Left lung (tissue), 10 donors: ENCODE results near the gene CYB5D1. TPM values are rescaled to one million over a fixed set of nuclear protein-coding genes. Genes with fewer than 3 reads are reported as not detected.

ENCODE experiments used
- ATAC-seq: fragments of 200-7000 bp; cut with Tn5 transposase; one replicate; pipeline ENCODE4 v1.9.1; 2020; ENCODE audit warnings: moderate library complexity
- DNase-seq, 4 donors: peaks; one replicate each; pipeline ENCODE4 v3.0.0-alpha.2; 2013 to 2020
- H3K27ac ChIP-seq, 2 donors: fragments of 200-600 bp; sonication (generic) in 1 of 2; one replicate each; pipeline versions ENCODE4 v1.5.0 to v1.8.0; 2020 to 2021
- H3K27me3 ChIP-seq, 2 donors: fragments of 200-600 bp; sonication (generic) in 1 of 2; one replicate each; pipeline versions ENCODE4 v1.5.0 to v1.8.0; 2020 to 2021
- H3K36me3 ChIP-seq, 2 donors: fragments of 200-600 bp; sonication (generic) in 1 of 2; one replicate each; pipeline versions ENCODE4 v1.5.0 to v1.8.0; 2020 to 2021
- H3K4me1 ChIP-seq, 2 donors: fragments of 200-600 bp; one replicate each; pipeline ENCODE4 v1.8.0; 2021
- H3K4me3 ChIP-seq, 2 donors: fragments of 200-600 bp; sonication (generic) in 1 of 2; one replicate each; pipeline versions ENCODE4 v1.5.0 to v1.8.0; 2020 to 2021; ENCODE audit warnings: mild to moderate bottlenecking in 1 of 2
- H3K9me3 ChIP-seq, 2 donors: fragments of 200-600 bp; sonication (generic) in 1 of 2; one replicate each; pipeline versions ENCODE4 v1.5.0 to v1.8.0; 2020 to 2021
- CTCF ChIP-seq, 2 donors: fragments of 200-600 bp; sonication (generic) in 1 of 2; IDR thresholded peaks; one replicate each; pipeline versions ENCODE4 v1.5.0 to v1.8.0; 2021; ENCODE audit warnings: antibody characterized with exemption in 2 of 2
- intact Hi-C, 2 donors: fragments of 100-400 bp; cut with DNase I; formaldehyde crosslinking; loops; one replicate each; pipeline versions ENCODE4 v1.11.2 to v1.14.2; 2022
- polyA plus RNA-seq, 6 donors: library from polyadenylated mRNA; unstranded; fragments of 120-200 nt; gene quantifications; one replicate each; pipeline ENCODE4 v1.2.1, GENCODE V29; 2013; ENCODE audit not compliant: insufficient read length in 6 of 6
- total RNA-seq, 2 donors: library from RNA; stranded (reverse); fragmentation: NEBNext Ultra II Directional; extraction: Animal tissue kit (Norgen Biotek cat#: 25700); gene quantifications; one replicate each; pipeline ENCODE4 v1.2.1, GENCODE V29; 2021
- donor health status: DM: no; HTN: yes; CAD: no.
- donor health status: DM: no; HTN: no; CAD: no.

CYB5D1 gene
- total and polyA plus RNA-seq, 8 donors, result 9.8 to 25.8 (median 19.2) TPM

DNA sequence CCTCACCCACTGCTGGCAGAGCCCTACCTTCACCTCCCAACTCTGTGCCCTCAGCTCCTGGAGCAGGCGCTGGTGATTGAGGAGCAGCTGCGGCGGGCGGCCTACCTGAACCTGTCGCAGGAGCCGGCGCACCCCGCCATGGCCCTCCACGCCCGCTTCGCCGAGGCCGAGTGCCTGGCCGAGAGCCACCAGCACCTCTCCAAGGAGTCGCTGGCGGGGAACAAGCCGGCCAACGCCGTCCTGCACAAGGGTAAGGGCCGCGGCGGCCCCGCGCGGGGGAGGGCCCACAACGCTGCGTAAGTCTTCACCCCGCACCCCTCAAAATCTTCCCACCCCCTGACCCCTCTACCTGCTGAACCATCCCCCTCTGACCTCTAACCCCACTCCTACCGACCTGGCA lies 51.3 kb downstream of the CYB5D1 start:
- intact Hi-C loops, result no loop called here
- Histone ChIP-seq H3K4me1 (peaks cover 0 to under 1% of the 10 kb centered on the region in 2 donors), H3K27ac (no peak overlapping the region), H3K4me3 (no peak overlapping the region), H3K9me3 (no peaks in the 10 kb centered on the region), H3K27me3 (no peaks in the 10 kb centered on the region), H3K36me3 (peaks cover 0 to 84% of the 10 kb centered on the region in 2 donors)
- TF ChIP-seq CTCF (IDR thresholded peaks at IDR 0.05), result no peak
- peak in 1 of 4 donors; percentile 80 for DNase-seq
- ATAC-seq, result no peak

- H3K4me1 ChIP-seq, result peaks cover 10 to 13% of the 10 kb centered on the region in 2 donors
- intact Hi-C loops, result no loop called here
- no peak overlapping the region for H3K27ac ChIP-seq
- H3K4me3 ChIP-seq, result no peak overlapping the region
- no peaks in the 10 kb centered on the region for H3K9me3 ChIP-seq
- no peak for DNase-seq
- no peak for ATAC-seq
- H3K27me3 ChIP-seq, result no peaks in the 10 kb centered on the region
- no peak for TF ChIP-seq CTCF (IDR thresholded peaks at IDR 0.05)
- H3K36me3 ChIP-seq, result peaks cover 0 to 72% of the 10 kb centered on the region in 2 donors
Observed at GRCh38 chr17:7910281-7910680, 52.5 kb downstream of the CYB5D1 start.

- H3K4me3 ChIP-seq, result no peak overlapping the region
- H3K9me3 ChIP-seq, result no peaks in the 10 kb centered on the region
- intact Hi-C loops, result no loop called here
- ATAC-seq (no peak), DNase-seq (no peak)
- H3K27me3 ChIP-seq, result no peaks in the 10 kb centered on the region
- peaks cover 0 to 68% of the 10 kb centered on the region in 2 donors for H3K36me3 ChIP-seq
- H3K4me1 ChIP-seq, result peaks cover 12 to 15% of the 10 kb centered on the region in 2 donors
- no peak overlapping the region for H3K27ac ChIP-seq
- no peak for TF ChIP-seq CTCF (IDR thresholded peaks at IDR 0.05)
Observed at GRCh38 chr17:7910711-7911110, 52.9 kb downstream of the CYB5D1 start.

DNA sequence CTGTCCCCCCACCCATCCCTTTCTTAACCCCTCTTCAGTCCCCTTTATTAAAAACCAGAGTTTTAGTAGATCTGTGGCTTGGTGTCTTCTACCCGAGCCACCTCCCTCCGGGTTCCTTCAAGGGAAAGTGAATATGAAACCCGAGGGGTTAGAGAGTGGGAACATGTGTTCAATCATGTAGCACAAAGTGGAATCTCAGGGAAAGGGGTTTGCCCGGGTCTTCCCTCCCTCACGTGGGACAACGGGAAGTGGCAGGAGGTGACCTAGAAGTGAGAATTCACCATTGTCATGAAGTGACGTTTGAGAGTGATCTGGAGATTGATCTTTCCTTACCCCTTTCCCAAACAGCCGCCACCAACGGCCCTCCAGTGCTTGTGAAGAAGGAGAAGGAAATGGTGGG lies 53.3 kb downstream of the CYB5D1 start:
- Histone ChIP-seq H3K4me1 (peaks cover 12 to 17% of the 10 kb centered on the region in 2 donors), H3K27me3 (no peaks in the 10 kb centered on the region), H3K27ac (no peak overlapping the region), H3K4me3 (no peak overlapping the region), H3K9me3 (no peaks in the 10 kb centered on the region), H3K36me3 (peaks cover 0 to 64% of the 10 kb centered on the region in 2 donors)
- ATAC-seq, result no peak
- no peak for DNase-seq
- intact Hi-C loops, result no loop called here
- TF ChIP-seq CTCF (IDR thresholded peaks at IDR 0.05), result no peak

Other genes with a start within 250 kb of the CYB5D1 start
- 10 to 100 TPM; 30.6 to 34.6 TPM for gene FXR2, start 243.1 kb upstream of the CYB5D1 start, total RNA-seq
- 10 to 100 TPM; 35.9 to 47.5 (median 40.5) TPM for gene FXR2, start 243.1 kb upstream of the CYB5D1 start, polyA plus RNA-seq
- gene SAT2, start 230.2 kb upstream of the CYB5D1 start, total RNA-seq, result 10 to 100 TPM; 59.8 to 77.3 TPM
- gene SAT2, start 230.2 kb upstream of the CYB5D1 start, polyA plus RNA-seq, result 10 to 100 TPM; 78.2 to 95.9 (median 87.2) TPM
- under 1 TPM in 1 of 2 donors, not detected in 1; 0.50 TPM for gene SHBG, start 227.9 kb upstream of the CYB5D1 start, total RNA-seq
- gene SHBG, start 227.9 kb upstream of the CYB5D1 start, polyA plus RNA-seq, result 1 to 10 TPM in 5 of 6 donors, under 1 TPM in 1; 0.72 to 2.2 (median 1.3) TPM
- gene ATP1B2, start 207.1 kb upstream of the CYB5D1 start, total RNA-seq, result 1 to 10 TPM in 1 of 2 donors, under 1 TPM in 1; 0.68 to 2.4 TPM
- gene ATP1B2, start 207.1 kb upstream of the CYB5D1 start, polyA plus RNA-seq, result 10 to 100 TPM; 23.2 to 31.3 (median 28.7) TPM
- 10 to 100 TPM; 50.9 to 54.3 TPM for gene TP53, start 170.5 kb upstream of the CYB5D1 start, total RNA-seq
- 10 to 100 TPM; 77.9 to 90.4 (median 82.3) TPM for gene TP53, start 170.5 kb upstream of the CYB5D1 start, polyA plus RNA-seq
- gene WRAP53, start 169.5 kb upstream of the CYB5D1 start, total RNA-seq, result 10 to 100 TPM in 1 of 2 donors, 1 to 10 TPM in 1; 9.4 to 10.6 TPM
- gene WRAP53, start 169.5 kb upstream of the CYB5D1 start, polyA plus RNA-seq, result 10 to 100 TPM; 13.3 to 16.0 (median 14.0) TPM
- 1 to 10 TPM; 1.2 to 3.1 TPM for gene EFNB3, start 152.8 kb upstream of the CYB5D1 start, total RNA-seq
- 10 to 100 TPM; 23.4 to 34.1 (median 32.1) TPM for gene EFNB3, start 152.8 kb upstream of the CYB5D1 start, polyA plus RNA-seq
- 1 to 10 TPM in 1 of 2 donors, under 1 TPM in 1; 0.67 to 3.4 TPM for gene DNAH2, start 140.3 kb upstream of the CYB5D1 start, total RNA-seq
- gene DNAH2, start 140.3 kb upstream of the CYB5D1 start, polyA plus RNA-seq, result 1 to 10 TPM; 1.2 to 4.5 (median 2.6) TPM
- 10 to 100 TPM; 37.6 to 49.2 TPM for gene KDM6B, start 23.8 kb upstream of the CYB5D1 start, total RNA-seq
- 10 to 100 TPM; 20.1 to 30.4 (median 24.4) TPM for gene KDM6B, start 23.8 kb upstream of the CYB5D1 start, polyA plus RNA-seq
- 1 to 10 TPM; 5.7 to 6.5 TPM for gene TMEM88, start 2.9 kb upstream of the CYB5D1 start, total RNA-seq
- 10 to 100 TPM; 10.4 to 25.5 (median 18.3) TPM for gene TMEM88, start 2.9 kb upstream of the CYB5D1 start, polyA plus RNA-seq
- 10 to 100 TPM; 60.5 to 72.6 TPM for gene NAA38, start 444 bp upstream of the CYB5D1 start, total RNA-seq
- 10 to 100 TPM; 56.3 to 95.7 (median 76.9) TPM for gene NAA38, start 444 bp upstream of the CYB5D1 start, polyA plus RNA-seq
- gene CHD3, start 30.8 kb downstream of the CYB5D1 start, total RNA-seq, result 100 to 1,000 TPM in 1 of 2 donors, 10 to 100 TPM in 1; 95.3 to 118 TPM
- 100 to 1,000 TPM; 194 to 222 (median 205) TPM for gene CHD3, start 30.8 kb downstream of the CYB5D1 start, polyA plus RNA-seq
- gene RNF227, start 58.3 kb downstream of the CYB5D1 start, total RNA-seq, result 1 to 10 TPM; 4.5 to 5.1 TPM
- 1 to 10 TPM; 2.8 to 3.4 (median 3.2) TPM for gene RNF227, start 58.3 kb downstream of the CYB5D1 start, polyA plus RNA-seq
- gene KCNAB3, start 71.9 kb downstream of the CYB5D1 start, total RNA-seq, result 1 to 10 TPM; 2.5 to 3.5 TPM
- 10 to 100 TPM in 5 of 6 donors, 1 to 10 TPM in 1; 9.4 to 12.7 (median 11.5) TPM for gene KCNAB3, start 71.9 kb downstream of the CYB5D1 start, polyA plus RNA-seq
- gene TRAPPC1, start 73.9 kb downstream of the CYB5D1 start, total RNA-seq, result 100 to 1,000 TPM; 141 to 181 TPM
- 100 to 1,000 TPM; 123 to 151 (median 139) TPM for gene TRAPPC1, start 73.9 kb downstream of the CYB5D1 start, polyA plus RNA-seq
- 10 to 100 TPM; 38.2 to 50.1 TPM for gene CNTROB, start 74.2 kb downstream of the CYB5D1 start, total RNA-seq
- gene CNTROB, start 74.2 kb downstream of the CYB5D1 start, polyA plus RNA-seq, result 10 to 100 TPM; 77.9 to 87.5 (median 83.6) TPM
- 1 to 10 TPM; 1.1 to 3.4 TPM for gene GUCY2D, start 144.6 kb downstream of the CYB5D1 start, total RNA-seq
- under 1 TPM in 2 of 6 donors, not detected in 4; 0.13 to 0.34 TPM for gene GUCY2D, start 144.6 kb downstream of the CYB5D1 start, polyA plus RNA-seq
- 100 to 1,000 TPM in 1 of 2 donors, 10 to 100 TPM in 1; 52.5 to 112 TPM for gene ALOX15B, start 181.1 kb downstream of the CYB5D1 start, total RNA-seq
- under 1 TPM; 0.38 to 0.60 (median 0.45) TPM for gene ALOX15B, start 181.1 kb downstream of the CYB5D1 start, polyA plus RNA-seq
- gene ALOX12B, start 229.7 kb downstream of the CYB5D1 start, total RNA-seq, result under 1 TPM in 1 of 2 donors, not detected in 1; 0.32 TPM
- gene ALOX12B, start 229.7 kb downstream of the CYB5D1 start, polyA plus RNA-seq, result under 1 TPM in 4 of 6 donors, not detected in 2; 0.20 to 0.32 (median 0.26) TPM